Measurements from ENCODE around the gene PCIF1.
A peak's percentile ranks its signal among the peaks of the same experiment; 100 is the strongest.
"Not testable (repeated sequence)": the region's sequence is repeated elsewhere in the genome, so short reads cannot be mapped to it uniquely, and the experiment has no call there.

The PCIF1 gene

GRCh38 chr20:45965169-45966002, 30.9 kb downstream of the PCIF1 start:
- FAIRE-seq (no peak), DNase-seq (ENCODE audit: low spot score) (no peak)

GRCh38 chr20:45967551-45968080, 33.1 kb downstream of the PCIF1 start:
- DNase-seq (ENCODE audit: low spot score): no peak
- no peak for FAIRE-seq

GRCh38 chr20:45968081-45968671, 33.7 kb downstream of the PCIF1 start:
- DNase-seq (ENCODE audit: low spot score) (peak; percentile 44), FAIRE-seq (no peak)

DNA sequence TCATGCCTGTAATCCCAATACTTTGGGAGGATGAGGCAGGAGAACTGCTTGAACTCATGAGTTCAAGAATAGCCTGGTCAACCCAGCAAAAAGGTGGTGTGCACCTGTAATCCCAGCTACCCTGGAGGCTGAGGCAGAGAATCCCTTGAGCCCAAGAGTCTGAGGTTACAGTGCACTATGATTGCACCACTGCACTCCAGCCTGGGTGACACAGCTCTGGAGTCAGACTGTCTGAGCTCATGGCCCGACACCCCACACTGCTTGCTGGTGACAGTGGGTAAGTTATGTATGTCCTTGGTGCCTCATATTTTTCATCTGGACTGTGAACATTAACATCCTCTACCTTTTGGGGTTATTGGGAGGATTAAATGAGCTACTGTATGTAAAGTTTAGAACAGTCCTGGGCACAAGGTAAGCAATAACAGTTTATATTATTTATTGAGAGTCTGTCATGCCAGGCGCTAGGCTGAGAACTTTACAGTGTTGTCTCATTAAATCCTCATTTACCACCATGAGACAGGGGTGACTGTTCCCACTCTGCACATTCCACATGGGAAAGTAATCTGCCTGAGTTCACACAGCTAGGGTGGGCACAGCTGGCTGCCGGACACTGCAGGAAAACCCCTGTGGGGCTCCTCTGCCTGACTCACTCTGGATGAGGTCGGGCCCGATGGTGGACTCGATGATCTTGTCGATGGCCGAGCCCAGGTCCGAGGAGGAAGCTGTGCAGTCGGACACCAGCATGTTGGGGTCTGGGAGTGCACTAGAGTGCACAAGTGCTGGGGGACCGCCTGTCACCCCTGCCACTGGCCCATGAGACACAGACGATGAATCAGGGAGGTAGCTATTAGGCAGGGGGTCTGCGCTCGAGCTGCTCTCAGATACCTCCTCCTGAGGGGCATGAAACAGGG, 34.6 kb downstream of the PCIF1 start:
- FAIRE-seq (no peak), DNase-seq (ENCODE audit: low spot score) (peak; percentile 85)

DNA sequence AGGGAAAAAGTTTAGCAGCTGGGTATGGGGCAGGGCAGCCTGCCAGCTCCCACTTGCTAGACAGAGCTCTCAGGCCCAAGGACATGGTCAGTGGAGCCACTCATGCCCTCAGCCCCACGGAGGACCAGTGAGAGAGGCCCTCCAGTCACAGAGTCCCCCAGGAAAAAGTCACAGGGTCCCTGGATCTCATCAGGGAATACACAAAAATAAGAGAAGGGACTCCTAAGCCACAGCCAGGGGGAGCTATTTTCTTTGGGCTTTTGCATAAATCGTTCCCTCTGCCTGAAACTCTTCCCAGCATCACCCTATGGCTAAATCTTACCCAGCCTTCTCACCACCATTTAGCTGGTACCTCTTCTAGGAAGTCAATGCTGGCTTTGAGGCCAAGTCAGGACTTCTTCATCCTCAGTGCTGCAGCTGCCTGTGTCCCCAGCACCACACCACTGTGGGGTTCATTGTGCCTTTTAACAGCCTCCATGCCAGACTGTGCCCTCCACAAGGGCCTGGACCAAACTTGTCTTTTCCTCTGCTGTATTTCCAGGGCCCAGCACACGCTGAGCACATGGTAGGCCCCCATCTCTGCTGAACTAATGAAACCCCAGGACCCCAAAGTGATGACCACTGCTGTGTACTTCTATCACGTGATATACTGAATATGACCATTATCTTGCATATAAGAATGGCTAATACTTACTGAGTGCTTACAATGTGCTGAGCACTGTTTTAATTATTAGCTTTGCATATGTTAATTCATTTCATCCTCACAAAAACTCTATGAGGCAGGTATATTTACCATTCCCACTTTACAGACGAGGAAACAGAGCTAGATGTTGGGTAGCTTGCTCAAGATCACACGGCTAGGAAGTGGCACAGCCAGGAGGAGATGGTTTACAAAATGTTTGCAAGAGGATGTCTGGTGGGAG, 35.5 kb downstream of the PCIF1 start:
- DNase-seq (ENCODE audit: low spot score) (peak; percentile 49), FAIRE-seq (no peak)

DNA sequence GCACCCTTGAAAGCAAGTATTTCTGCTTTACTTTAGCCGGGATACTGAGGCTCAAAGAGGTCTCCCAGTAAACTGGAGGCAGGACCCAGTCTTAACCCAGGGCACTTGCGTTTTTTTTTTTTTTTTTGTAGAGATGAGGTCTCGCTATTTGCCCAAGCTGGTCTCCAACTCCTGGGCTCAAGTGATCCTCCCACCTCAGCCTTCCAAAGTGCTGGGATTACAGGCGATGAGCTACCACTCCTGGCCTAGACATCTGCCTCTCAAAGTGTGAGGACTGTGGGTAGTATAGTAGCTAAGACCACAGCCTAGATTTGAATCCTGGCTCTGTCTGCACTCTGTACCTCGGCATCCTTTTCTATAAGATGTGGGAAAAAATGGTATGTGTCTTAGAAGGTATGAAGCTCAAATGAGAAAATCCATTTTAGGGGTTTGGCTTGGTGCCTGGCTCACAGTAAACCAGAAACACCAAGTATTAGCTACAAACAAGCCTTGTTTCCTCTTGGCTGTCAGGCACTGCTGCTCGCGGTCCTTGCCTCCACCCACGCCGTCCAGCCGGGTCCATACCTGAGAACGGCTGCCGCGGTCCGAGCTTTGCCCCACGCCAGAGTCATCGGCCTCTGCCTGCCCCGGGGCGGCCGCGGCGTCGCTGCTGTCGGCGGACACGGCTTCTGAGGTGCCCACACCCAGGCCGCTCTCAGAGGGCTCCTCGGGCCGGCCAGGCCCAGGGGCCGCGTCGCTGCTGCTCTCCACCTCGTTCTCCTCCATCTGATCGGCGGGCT, 36.4 kb downstream of the PCIF1 start:
- DNase-seq (ENCODE audit: low spot score) (no peak), FAIRE-seq (no peak)

- no peak for FAIRE-seq
- no peak for DNase-seq (ENCODE audit: low spot score)
Measured at GRCh38 chr20:45971425-45971674, 36.9 kb downstream of the PCIF1 start.

- no peak for FAIRE-seq
Measured at GRCh38 chr20:45971675-45972499, 37.4 kb downstream of the PCIF1 start, which contains the start of gene ZNF335. Gene ZNF335, minus strand, starts transcription at chr20:45972203. Its CDS starts 793 bp downstream, at chr20:45971410.

GRCh38 chr20:45972500-45973183, 38.2 kb downstream of the PCIF1 start:
- FAIRE-seq (peak; percentile 87), DNase-seq (ENCODE audit: low spot score) (peak; percentile 95)

More at GRCh38 chr20:45971675-45972499, 37.4 kb downstream of the PCIF1 start, which contains the start of gene ZNF335:
- DNase-seq (ENCODE audit: low spot score): peak; percentile 90

- DNase-seq (ENCODE audit: low spot score): no peak
- no peak for FAIRE-seq
Measured at GRCh38 chr20:45974896-45975565, 40.5 kb downstream of the PCIF1 start.

DNA sequence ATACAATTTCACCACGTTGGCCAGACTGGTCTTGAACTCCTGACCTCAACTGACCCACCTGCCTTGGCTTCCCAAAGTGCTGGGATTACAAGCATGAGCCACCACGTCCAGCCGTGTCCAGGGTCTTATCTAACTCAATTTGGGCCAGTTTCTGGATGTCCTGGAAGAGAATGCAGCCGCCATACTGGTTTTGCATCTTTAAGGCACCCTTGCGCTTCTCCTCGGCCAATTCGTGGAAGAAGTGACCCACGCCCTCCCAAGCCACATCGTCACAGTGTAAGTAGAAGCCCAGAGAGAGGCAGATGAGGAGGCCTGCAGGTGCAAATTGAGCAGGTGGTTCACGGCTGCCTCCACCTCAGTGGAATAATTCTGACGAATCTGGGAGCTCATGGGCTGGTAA, 41.2 kb downstream of the PCIF1 start:
- no peak for DNase-seq (ENCODE audit: low spot score)
- FAIRE-seq: no peak

GRCh38 chr20:45976086-45976485, 41.6 kb downstream of the PCIF1 start:
- FAIRE-seq (no peak), DNase-seq (ENCODE audit: low spot score) (no peak)

DNA sequence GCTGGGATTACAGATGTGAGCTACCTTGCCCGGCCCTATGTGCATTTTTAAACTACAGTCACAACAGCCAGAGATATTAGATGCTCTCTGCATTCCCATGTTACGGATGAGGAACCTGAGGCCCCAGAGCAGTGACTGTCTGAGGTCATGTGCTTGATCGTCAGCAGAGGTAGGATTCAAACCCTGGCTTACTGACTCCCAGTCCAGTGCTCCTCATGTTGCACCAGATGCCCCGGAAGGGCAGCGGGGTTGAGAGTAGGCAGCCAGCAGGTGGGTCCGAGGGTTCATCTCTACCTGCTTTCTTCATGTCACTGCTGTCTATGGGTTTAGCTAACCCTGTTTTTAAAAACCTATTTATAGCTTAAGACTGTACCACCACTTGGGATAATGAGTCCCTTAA, 46.8 kb downstream of the PCIF1 start:
- FAIRE-seq: no peak
- no peak for DNase-seq (ENCODE audit: low spot score)

DNA sequence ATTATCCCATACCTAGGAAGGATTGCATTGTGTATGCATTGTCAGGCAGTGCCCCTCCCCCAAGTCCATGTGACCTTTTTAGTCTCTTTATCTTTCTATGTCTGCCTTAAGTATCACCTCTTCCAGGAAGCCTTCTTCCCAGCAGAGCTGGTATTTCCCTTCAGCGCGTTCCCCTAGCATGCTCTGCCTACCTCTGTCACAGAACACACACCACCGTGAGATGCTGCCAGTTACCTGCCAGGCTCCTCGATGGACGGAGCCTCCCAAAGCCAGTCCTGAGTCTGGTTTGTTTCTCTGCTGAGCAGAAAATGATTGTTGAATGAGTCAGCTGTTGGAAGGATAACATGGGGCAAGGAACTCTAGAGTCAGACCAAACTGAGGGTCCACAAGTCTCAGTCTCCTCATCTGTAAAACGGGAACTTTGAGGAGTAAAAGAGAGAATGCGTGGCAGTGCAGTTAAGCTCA, 48.8 kb downstream of the PCIF1 start:
- no peak for FAIRE-seq

DNA sequence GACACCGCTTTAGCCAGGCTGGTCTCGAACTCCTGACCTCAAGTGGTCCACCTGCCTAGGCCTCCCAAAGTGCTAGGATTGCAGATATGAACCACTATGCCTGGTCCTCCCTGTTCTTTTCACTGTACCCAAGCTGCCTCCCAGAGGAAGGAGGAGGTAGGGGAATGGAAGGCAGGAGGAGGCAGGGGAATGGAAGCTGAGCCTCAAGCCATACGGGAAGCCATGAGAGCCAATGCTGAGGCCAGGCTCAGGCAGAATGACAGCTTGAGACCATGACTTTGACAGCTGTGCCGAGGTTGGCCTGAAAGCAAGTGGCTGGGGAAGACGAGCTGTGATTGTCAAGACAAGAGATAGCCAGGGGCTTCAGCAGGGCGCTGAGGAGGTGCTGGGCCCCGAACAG, 51.1 kb downstream of the PCIF1 start:
- FAIRE-seq (no peak), DNase-seq (ENCODE audit: low spot score) (peak; percentile 12)

More for the DNA sequence above, 48.8 kb downstream of the PCIF1 start:
- no peak for DNase-seq (ENCODE audit: low spot score)

- DNase-seq (ENCODE audit: low spot score) (peak; percentile 49), FAIRE-seq (no peak)
Measured at GRCh38 chr20:45987108-45987780, 52.8 kb downstream of the PCIF1 start.

GRCh38 chr20:45988830-45989229, 54.3 kb downstream of the PCIF1 start:
- DNase-seq (ENCODE audit: low spot score); FAIRE-seq: not testable (repeated sequence)
